WERI-Rb-1 (cell line): ENCODE results near the gene IER5L.
"Not testable (repeated sequence)": the region's sequence is repeated elsewhere in the genome, so short reads cannot be mapped to it uniquely, and the experiment has no call there.

ENCODE experiments used
- DNase-seq: peaks from one replicate; pipeline ENCODE4 v3.0.0-alpha.2; 2020
- H3K27ac ChIP-seq: fragments of 250-450 bp; sonication (Bioruptor Pico); 2 replicates; pipeline ENCODE4 v1.5.1; 2020; ENCODE audit warnings: mild to moderate bottlenecking, moderate library complexity
- H3K27me3 ChIP-seq: fragments of 250-450 bp; sonication (Bioruptor Pico); 2 replicates; pipeline ENCODE4 v1.5.1; 2021; ENCODE audit warnings: mild to moderate bottlenecking, low read depth, moderate library complexity; ENCODE audit not compliant: insufficient read depth, severe bottlenecking
- H3K36me3 ChIP-seq: fragments of 250-450 bp; sonication (Bioruptor Pico); 2 replicates; pipeline ENCODE4 v1.5.1; 2020; ENCODE audit warnings: mild to moderate bottlenecking, moderate library complexity
- H3K4me3 ChIP-seq: 2 replicates; pipeline ENCODE4 v1.5.1; 2011; ENCODE audit warnings: low read depth, mild to moderate bottlenecking, control low read depth, low read length
- H3K9me3 ChIP-seq: fragments of 250-450 bp; sonication (Bioruptor Pico); 2 replicates; pipeline ENCODE4 v1.5.1; 2021; ENCODE audit warnings: mild to moderate bottlenecking, moderate library complexity; ENCODE audit not compliant: severe bottlenecking
- CTCF ChIP-seq: IDR thresholded peaks from 2 replicates; pipeline ENCODE4 v1.5.1; 2011; ENCODE audit warnings: low read depth, mild to moderate bottlenecking, control low read depth, inconsistent platforms, low read length

Gene IER5L

DNA sequence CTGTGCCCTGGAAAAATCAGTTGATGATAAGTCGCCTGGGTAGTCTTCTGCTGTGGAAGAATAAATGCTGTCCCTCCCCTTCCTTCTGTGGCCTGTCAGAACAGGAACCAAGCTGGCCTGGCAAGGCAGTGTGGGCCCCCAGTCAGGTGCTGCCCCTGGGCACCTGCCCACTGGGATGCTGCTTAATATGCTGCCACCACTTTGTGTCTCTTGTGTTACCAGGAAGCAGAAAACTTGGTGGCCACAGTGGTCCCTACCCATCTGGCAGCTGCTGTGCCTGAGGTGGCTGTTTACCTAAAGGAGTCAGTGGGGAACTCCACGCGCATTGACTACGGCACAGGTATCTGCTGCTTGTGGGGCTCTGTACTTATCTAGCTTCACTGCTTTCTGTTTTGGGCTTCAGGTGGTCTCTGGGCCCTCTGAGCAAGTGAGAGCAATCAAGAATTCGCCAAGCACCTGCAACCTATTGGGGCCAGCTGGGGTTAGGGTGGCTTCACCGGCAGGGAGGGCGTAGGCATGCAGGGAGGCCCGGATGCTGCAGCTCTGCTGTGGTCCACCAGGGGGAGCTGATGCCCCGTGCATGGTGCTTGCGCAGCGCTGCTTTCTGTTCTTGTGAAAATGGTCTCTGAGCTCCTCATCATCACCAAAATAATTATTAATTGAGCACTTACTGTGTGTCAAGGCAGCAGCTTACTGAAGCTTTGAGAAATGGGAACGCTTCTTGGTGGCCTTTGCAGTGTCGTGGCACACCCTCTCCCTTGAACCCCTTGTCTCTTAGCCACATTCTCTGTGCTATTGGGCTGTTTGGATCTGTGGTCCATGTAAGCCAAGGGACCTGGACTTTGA lies 46.5 kb downstream of the IER5L start:
- H3K27ac ChIP-seq, result no peak overlapping the region; the same call in 1 of the 2 replicates
- no peaks in the 10 kb centered on the region for H3K27me3 ChIP-seq
- H3K9me3 ChIP-seq, result no peaks in the 10 kb centered on the region
- DNase-seq, result peak; percentile 87
- peaks cover 69% of the 10 kb centered on the region for H3K36me3 ChIP-seq
- TF ChIP-seq CTCF, result peak; percentile 100
- H3K4me3 ChIP-seq, result no peak overlapping the region

DNA sequence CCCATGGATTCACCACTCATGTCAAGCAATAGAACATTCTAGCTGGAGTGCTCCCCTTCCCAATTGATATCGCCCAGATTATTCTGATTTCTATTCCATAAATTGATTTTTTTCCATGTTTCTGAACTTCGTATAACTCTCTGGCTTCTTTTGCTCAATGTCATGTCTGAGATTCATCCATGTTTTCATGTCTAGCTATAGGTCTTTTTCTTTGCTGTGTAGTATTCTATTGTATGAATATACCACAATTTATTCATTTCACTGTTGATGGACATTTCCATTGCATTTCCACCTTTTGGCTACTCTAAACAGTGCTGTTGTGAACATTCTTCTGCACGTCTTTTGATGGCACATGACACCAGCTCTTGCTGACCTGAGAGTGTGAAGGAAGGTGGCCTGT lies 47.3 kb downstream of the IER5L start:
- no peak overlapping the region for H3K4me3 ChIP-seq
- peaks cover 68% of the 10 kb centered on the region for H3K36me3 ChIP-seq
- no peak for TF ChIP-seq CTCF

GRCh38 chr9:129130271-129130670 lies 47.8 kb downstream of the IER5L start:
- H3K9me3 ChIP-seq, result not testable (repeated sequence)
- peaks cover 69% of the 10 kb centered on the region for H3K36me3 ChIP-seq

More for the DNA sequence above, 47.3 kb downstream of the IER5L start:
- Histone ChIP-seq H3K27ac (no peak overlapping the region), H3K9me3 (no peaks in the 10 kb centered on the region), H3K27me3 (no peaks in the 10 kb centered on the region)
- no peak for DNase-seq

DNA sequence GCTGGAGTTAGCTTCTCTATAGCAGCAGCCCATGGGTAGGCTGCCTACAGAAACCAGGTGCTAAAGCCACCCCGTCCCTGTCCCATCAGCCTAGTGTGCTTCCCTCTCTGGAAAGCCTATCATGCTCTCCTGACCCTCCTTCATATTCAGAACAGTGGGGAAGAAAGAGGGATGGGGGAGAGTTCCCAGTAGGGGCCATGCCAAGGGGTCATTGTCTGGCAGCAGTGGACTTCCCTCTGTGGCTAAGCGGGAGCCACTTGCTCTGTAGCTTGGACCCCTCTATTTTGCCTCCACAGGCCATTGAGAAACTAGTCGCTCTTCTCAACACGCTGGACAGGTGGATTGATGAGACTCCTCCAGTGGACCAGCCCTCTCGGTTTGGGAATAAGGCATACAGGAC lies 49.4 kb downstream of the IER5L start:
- H3K36me3 ChIP-seq, result peaks cover 72% of the 10 kb centered on the region
- DNase-seq, result no peak
- no peaks in the 10 kb centered on the region for H3K9me3 ChIP-seq
- no peak for TF ChIP-seq CTCF
- no peak overlapping the region for H3K27ac ChIP-seq
- no peak overlapping the region for H3K4me3 ChIP-seq
- H3K27me3 ChIP-seq, result no peaks in the 10 kb centered on the region

More at GRCh38 chr9:129130271-129130670, 47.8 kb downstream of the IER5L start:
- DNase-seq, H3K4me3 ChIP-seq, H3K27me3 ChIP-seq, H3K27ac ChIP-seq: not testable (repeated sequence)

GRCh38 chr9:129126749-129127618 lies 51.1 kb downstream of the IER5L start:
- Histone ChIP-seq H3K4me3 (no peak overlapping the region), H3K36me3 (peaks cover 70% of the 10 kb centered on the region), H3K27me3 (no peaks in the 10 kb centered on the region), H3K27ac (peak overlapping the region; percentile 83), H3K9me3 (no peaks in the 10 kb centered on the region)
- DNase-seq, result peak; percentile 62
- TF ChIP-seq CTCF, result no peak
